Loucy (cell line): ENCODE results near the gene RGR.

Experiments used
- EZH2phosphoT487 ChIP-seq: fragments of 200-600 bp; IDR thresholded peaks from 2 replicates; pipeline ENCODE4 v1.6.1; 2018; ENCODE audit warnings: antibody characterized with exemption, mild to moderate bottlenecking, moderate library complexity, borderline replicate concordance
- TF ChIP-seq, protein P1 (sequence below): fragments of 200-600 bp; sonication (generic); conservative IDR thresholded peaks from 2 replicates; pipeline ENCODE4 v1.5.1; 2014; ENCODE audit warnings: mild to moderate bottlenecking, antibody characterized with exemption, low read length

DNA sequence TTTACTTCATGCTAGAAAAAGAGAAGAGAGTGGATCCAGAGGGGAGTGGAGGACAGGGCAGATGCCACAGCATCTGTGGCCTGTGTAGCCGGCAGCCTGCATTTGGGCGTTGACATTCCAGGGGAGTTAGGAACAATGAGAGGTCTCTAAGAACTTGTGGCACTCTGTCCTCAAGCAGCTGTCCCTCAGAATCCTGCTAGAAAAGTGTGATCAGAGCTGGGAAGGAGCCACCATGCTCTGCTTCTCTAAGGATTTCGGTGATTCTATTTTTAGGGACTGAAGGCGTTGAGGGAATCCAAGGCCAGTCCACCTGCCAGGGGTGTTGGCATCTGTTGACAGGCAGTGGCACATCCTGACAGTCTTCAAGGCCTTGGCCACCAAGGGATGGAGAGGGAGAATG is 27.1 kb upstream of the RGR start:
- TF ChIP-seq, protein P1, sequence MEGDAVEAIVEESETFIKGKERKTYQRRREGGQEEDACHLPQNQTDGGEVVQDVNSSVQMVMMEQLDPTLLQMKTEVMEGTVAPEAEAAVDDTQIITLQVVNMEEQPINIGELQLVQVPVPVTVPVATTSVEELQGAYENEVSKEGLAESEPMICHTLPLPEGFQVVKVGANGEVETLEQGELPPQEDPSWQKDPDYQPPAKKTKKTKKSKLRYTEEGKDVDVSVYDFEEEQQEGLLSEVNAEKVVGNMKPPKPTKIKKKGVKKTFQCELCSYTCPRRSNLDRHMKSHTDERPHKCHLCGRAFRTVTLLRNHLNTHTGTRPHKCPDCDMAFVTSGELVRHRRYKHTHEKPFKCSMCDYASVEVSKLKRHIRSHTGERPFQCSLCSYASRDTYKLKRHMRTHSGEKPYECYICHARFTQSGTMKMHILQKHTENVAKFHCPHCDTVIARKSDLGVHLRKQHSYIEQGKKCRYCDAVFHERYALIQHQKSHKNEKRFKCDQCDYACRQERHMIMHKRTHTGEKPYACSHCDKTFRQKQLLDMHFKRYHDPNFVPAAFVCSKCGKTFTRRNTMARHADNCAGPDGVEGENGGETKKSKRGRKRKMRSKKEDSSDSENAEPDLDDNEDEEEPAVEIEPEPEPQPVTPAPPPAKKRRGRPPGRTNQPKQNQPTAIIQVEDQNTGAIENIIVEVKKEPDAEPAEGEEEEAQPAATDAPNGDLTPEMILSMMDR, result no peak
- TF ChIP-seq EZH2phosphoT487, result no peak
